Measurements from ENCODE around the gene C1orf52. TPM values are rescaled to one million over a fixed set of nuclear protein-coding genes. Genes with fewer than 3 reads are reported as not detected.

The C1orf52 gene
- total RNA-seq, 1 experiment from 2014 or later = 44.5 TPM

DNA sequence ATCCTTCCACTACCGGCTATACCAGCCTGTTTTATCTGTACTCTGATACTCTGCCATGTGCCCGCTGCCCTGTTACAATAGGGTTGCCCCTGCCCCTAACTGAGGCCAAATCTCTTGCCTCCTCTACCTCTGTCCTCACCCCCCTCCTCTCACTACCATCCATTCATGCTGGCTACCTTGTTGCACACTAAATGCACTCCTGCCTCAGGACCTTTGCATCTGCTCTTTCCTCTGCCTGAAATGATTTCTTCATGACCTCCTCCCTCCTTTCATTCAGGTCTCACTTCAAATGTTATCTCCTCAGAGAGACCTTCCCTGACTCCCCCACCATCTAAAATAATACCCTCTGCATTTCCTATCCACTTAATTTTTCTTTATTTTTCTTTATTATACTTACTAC is 51.0 kb downstream of the C1orf52 start:
- ATAC-seq (no peak), DNase-seq (ENCODE audit: low spot score) (no peak)
- no peaks in the 10 kb centered on the region for H3K36me3 Mint-ChIP-seq
- H3K4me1 Mint-ChIP-seq = peaks cover 26% of the 10 kb centered on the region
- ChIA-PET CTCF (no interaction called here), POLR2A (no interaction called here)
- 0 out of 2 replicates have a peak, but pooled peaks have one; percentile 21 for TF ChIP-seq GTF2I (CRISPR knock-in tag; conservative IDR thresholded peaks at IDR 0.05)
- TF ChIP-seq, protein P1, sequence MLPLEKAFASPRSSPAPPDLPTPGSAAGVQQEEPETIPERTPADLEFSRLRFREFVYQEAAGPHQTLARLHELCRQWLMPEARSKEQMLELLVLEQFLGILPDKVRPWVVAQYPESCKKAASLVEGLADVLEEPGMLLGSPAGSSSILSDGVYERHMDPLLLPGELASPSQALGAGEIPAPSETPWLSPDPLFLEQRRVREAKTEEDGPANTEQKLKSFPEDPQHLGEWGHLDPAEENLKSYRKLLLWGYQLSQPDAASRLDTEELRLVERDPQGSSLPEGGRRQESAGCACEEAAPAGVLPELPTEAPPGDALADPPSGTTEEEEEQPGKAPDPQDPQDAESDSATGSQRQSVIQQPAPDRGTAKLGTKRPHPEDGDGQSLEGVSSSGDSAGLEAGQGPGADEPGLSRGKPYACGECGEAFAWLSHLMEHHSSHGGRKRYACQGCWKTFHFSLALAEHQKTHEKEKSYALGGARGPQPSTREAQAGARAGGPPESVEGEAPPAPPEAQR (CRISPR knock-in tag; IDR thresholded peaks at IDR 0.05) = no peak
- no peaks in the 10 kb centered on the region for H3K27me3 Mint-ChIP-seq (ENCODE audit: low read depth)
- H3K27ac Mint-ChIP-seq = no peak overlapping the region
- H3K9me3 Mint-ChIP-seq = no peaks in the 10 kb centered on the region
- no peak overlapping the region for H3K4me3 Mint-ChIP-seq

DNA sequence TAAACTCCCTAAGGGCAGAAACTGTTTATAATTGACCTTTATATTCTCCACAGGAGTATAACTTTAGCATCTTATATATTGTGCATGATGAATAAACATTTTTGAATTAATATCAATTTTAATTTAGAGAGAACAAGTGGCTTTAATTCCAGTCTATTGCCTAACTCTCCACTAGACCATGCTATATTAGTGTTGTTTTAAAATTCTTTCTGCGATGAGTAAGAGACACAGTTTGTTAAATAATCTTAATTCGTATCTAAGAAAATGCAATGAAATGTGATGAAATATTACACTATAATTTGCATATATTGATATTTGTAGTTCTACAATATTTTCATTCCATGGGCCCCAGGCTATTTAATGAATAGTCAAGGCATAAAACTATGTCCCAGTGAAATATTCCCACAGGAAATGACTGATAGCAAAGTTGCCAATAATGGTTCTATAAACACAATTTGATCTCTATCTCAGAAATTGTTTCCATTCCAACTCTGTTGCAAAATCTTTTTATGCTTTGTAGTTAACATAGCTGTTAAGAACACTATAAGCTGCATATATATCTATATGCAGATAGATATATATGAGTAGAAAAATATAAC is 55.8 kb downstream of the C1orf52 start:
- no peaks in the 10 kb centered on the region for H3K9me3 Mint-ChIP-seq
- DNase-seq (ENCODE audit: low spot score) = no peak
- ATAC-seq = no peak
- H3K27ac Mint-ChIP-seq = no peak overlapping the region
- H3K4me1 Mint-ChIP-seq = peaks cover 48% of the 10 kb centered on the region
- H3K27me3 Mint-ChIP-seq (ENCODE audit: low read depth) = no peaks in the 10 kb centered on the region
- no peak for TF ChIP-seq CREM (CRISPR knock-in tag; IDR thresholded peaks at IDR 0.05)
- TF ChIP-seq, protein P2, sequence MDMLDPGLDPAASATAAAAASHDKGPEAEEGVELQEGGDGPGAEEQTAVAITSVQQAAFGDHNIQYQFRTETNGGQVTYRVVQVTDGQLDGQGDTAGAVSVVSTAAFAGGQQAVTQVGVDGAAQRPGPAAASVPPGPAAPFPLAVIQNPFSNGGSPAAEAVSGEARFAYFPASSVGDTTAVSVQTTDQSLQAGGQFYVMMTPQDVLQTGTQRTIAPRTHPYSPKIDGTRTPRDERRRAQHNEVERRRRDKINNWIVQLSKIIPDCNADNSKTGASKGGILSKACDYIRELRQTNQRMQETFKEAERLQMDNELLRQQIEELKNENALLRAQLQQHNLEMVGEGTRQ (CRISPR knock-in tag; IDR thresholded peaks at IDR 0.05) = no peak
- TF ChIP-seq, protein P3, sequence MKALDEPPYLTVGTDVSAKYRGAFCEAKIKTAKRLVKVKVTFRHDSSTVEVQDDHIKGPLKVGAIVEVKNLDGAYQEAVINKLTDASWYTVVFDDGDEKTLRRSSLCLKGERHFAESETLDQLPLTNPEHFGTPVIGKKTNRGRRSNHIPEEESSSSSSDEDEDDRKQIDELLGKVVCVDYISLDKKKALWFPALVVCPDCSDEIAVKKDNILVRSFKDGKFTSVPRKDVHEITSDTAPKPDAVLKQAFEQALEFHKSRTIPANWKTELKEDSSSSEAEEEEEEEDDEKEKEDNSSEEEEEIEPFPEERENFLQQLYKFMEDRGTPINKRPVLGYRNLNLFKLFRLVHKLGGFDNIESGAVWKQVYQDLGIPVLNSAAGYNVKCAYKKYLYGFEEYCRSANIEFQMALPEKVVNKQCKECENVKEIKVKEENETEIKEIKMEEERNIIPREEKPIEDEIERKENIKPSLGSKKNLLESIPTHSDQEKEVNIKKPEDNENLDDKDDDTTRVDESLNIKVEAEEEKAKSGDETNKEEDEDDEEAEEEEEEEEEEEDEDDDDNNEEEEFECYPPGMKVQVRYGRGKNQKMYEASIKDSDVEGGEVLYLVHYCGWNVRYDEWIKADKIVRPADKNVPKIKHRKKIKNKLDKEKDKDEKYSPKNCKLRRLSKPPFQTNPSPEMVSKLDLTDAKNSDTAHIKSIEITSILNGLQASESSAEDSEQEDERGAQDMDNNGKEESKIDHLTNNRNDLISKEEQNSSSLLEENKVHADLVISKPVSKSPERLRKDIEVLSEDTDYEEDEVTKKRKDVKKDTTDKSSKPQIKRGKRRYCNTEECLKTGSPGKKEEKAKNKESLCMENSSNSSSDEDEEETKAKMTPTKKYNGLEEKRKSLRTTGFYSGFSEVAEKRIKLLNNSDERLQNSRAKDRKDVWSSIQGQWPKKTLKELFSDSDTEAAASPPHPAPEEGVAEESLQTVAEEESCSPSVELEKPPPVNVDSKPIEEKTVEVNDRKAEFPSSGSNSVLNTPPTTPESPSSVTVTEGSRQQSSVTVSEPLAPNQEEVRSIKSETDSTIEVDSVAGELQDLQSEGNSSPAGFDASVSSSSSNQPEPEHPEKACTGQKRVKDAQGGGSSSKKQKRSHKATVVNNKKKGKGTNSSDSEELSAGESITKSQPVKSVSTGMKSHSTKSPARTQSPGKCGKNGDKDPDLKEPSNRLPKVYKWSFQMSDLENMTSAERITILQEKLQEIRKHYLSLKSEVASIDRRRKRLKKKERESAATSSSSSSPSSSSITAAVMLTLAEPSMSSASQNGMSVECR (CRISPR knock-in tag; IDR thresholded peaks at IDR 0.05; ENCODE audit: borderline replicate concordance) = no peak
- no peak for TF ChIP-seq SP1 (CRISPR knock-in tag; conservative IDR thresholded peaks at IDR 0.05)
- no peak for TF ChIP-seq ZNF138 (CRISPR knock-in tag; conservative IDR thresholded peaks at IDR 0.05)
- TF ChIP-seq JAZF1 (CRISPR knock-in tag; IDR thresholded peaks at IDR 0.05) = no peak
- TF ChIP-seq GRHL2 (CRISPR knock-in tag; IDR thresholded peaks at IDR 0.05; ENCODE audit: insufficient replicate concordance, severe bottlenecking) = no peak
- no peak for TF ChIP-seq SMAD3 (CRISPR knock-in tag; IDR thresholded peaks at IDR 0.05; ENCODE audit: borderline replicate concordance)
- TF ChIP-seq NFATC4 (CRISPR knock-in tag; IDR thresholded peaks at IDR 0.05) = no peak
- TF ChIP-seq, protein P4, sequence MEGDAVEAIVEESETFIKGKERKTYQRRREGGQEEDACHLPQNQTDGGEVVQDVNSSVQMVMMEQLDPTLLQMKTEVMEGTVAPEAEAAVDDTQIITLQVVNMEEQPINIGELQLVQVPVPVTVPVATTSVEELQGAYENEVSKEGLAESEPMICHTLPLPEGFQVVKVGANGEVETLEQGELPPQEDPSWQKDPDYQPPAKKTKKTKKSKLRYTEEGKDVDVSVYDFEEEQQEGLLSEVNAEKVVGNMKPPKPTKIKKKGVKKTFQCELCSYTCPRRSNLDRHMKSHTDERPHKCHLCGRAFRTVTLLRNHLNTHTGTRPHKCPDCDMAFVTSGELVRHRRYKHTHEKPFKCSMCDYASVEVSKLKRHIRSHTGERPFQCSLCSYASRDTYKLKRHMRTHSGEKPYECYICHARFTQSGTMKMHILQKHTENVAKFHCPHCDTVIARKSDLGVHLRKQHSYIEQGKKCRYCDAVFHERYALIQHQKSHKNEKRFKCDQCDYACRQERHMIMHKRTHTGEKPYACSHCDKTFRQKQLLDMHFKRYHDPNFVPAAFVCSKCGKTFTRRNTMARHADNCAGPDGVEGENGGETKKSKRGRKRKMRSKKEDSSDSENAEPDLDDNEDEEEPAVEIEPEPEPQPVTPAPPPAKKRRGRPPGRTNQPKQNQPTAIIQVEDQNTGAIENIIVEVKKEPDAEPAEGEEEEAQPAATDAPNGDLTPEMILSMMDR (IDR thresholded peaks at IDR 0.05) = no peak
- H3K36me3 Mint-ChIP-seq = no peaks in the 10 kb centered on the region
- no peak overlapping the region for H3K4me3 Mint-ChIP-seq
- CTCF ChIA-PET = no interaction called here
- POLR2A ChIA-PET = no interaction called here

DNA sequence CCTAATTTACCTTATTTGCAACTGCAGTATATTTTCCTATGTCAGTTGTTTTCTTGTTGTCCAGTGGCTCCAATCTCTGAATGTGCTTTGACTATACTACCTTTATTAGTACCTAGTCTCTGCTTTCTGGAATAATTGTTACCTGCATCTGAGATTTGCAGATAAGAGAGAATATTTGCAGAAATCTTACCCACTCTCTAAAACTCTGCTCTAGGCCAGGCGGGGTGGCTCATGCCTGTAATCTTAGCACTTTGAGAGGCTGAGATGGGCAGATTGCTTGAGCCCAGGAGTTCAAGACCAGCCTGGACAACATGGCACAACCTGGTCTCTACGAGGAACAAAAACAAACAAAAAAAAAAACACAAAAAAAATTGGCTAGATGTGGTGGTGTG is 56.6 kb downstream of the C1orf52 start:
- Mint-ChIP-seq H3K4me3 (peak overlapping the region; percentile 93), H3K36me3 (no peaks in the 10 kb centered on the region), H3K27ac (no peak overlapping the region), H3K9me3 (no peaks in the 10 kb centered on the region), H3K4me1 (peaks cover 51% of the 10 kb centered on the region), H3K27me3 (ENCODE audit: low read depth) (no peaks in the 10 kb centered on the region)
- DNase-seq (ENCODE audit: low spot score) (no peak), ATAC-seq (no peak)
- no peak for TF ChIP-seq GABPB1 (CRISPR knock-in tag; IDR thresholded peaks at IDR 0.05)
- no peak for TF ChIP-seq NR2C2 (CRISPR knock-in tag; IDR thresholded peaks at IDR 0.05)
- no peak for TF ChIP-seq ESRRA (CRISPR knock-in tag; IDR thresholded peaks at IDR 0.05; ENCODE audit: borderline replicate concordance)
- TF ChIP-seq ZNF232 (CRISPR knock-in tag; IDR thresholded peaks at IDR 0.05) = no peak
- POLR2A ChIA-PET = no interaction called here
- CTCF ChIA-PET = interaction anchor here (1.4 to 1.7 kb wide), 2 partner anchors 52 to 258 kb away, joined by 4 read pairs; no protein-coding TSS in a partner anchor
